Neural cell (in vitro differentiated cells): ENCODE measurements around the gene STRADA. TPM values are rescaled to one million over a fixed set of nuclear protein-coding genes. Genes with fewer than 3 reads are reported as not detected.

ENCODE experiments used
- H2AFZ ChIP-seq: fragments of 200-600, 300-800 bp; sonication (generic), shearing (Covaris generic); 2 replicates; pipeline ENCODE4 v1.6.0; 2014; ENCODE audit warnings: low read depth, mild to moderate bottlenecking, antibody characterized with exemption, low read length, moderate library complexity
- H3F3A ChIP-seq: fragments of 200-600 bp; shearing (Covaris generic); 2 replicates; pipeline ENCODE4 v1.6.1; 2016; ENCODE audit warnings: mild to moderate bottlenecking, moderate library complexity, mixed read lengths, antibody characterized with exemption, low read length; ENCODE audit not compliant: insufficient read depth, poor library complexity, severe bottlenecking
- H3K27ac ChIP-seq: fragments of 200-600, 300-800 bp; sonication (generic), shearing (Covaris generic); 2 replicates; pipeline ENCODE4 v1.5.1; 2014; ENCODE audit warnings: mild to moderate bottlenecking, low read length, moderate library complexity
- H3K27me3 ChIP-seq: fragments of 300-800, 200-600 bp; sonication (generic), shearing (Covaris generic); 2 replicates; pipeline ENCODE4 v1.6.0; 2014; ENCODE audit warnings: mild to moderate bottlenecking, low read depth, low read length, moderate library complexity; ENCODE audit not compliant: insufficient read depth
- H3K36me3 ChIP-seq: fragments of 300-800, 200-600 bp; sonication (generic), shearing (Covaris generic); 2 replicates; pipeline ENCODE4 v1.5.1; 2014; ENCODE audit warnings: mild to moderate bottlenecking, antibody characterized with exemption, low read length, moderate library complexity; ENCODE audit not compliant: insufficient read depth
- H3K4me2 ChIP-seq: fragments of 300-800, 200-600 bp; sonication (generic), shearing (Covaris generic); 2 replicates; pipeline ENCODE4 v1.6.0; 2014; ENCODE audit warnings: mild to moderate bottlenecking, low read length
- H3K4me3 ChIP-seq: fragments of 300-800, 200-600 bp; sonication (generic), shearing (Covaris generic); 2 replicates; pipeline ENCODE4 v1.5.1; 2014; ENCODE audit warnings: mild to moderate bottlenecking, low read length, moderate library complexity
- H3K79me2 ChIP-seq: fragments of 200-600 bp; shearing (Covaris generic); replicated peaks from 2 replicates; pipeline ENCODE4 v1.6.0; 2014; ENCODE audit warnings: mild to moderate bottlenecking, low read length, moderate library complexity; ENCODE audit not compliant: insufficient read depth
- H3K9ac ChIP-seq: fragments of 300-800, 200-600 bp; sonication (generic), shearing (Covaris generic); 2 replicates; pipeline ENCODE4 v1.6.1; 2016; ENCODE audit warnings: mild to moderate bottlenecking, low read length, mixed read lengths
- H3K9me2 ChIP-seq: fragments of 200-600 bp; shearing (Covaris generic); 2 replicates; pipeline ENCODE4 v1.6.1; 2016; ENCODE audit warnings: mild to moderate bottlenecking, low read length, mixed read lengths; ENCODE audit not compliant: insufficient read depth
- H3K9me3 ChIP-seq: fragments of 200-600, 300-800 bp; sonication (generic), shearing (Covaris generic); 2 replicates; pipeline ENCODE4 v1.6.1; 2016; ENCODE audit warnings: mild to moderate bottlenecking, mixed run types, low read length, moderate library complexity, mixed read lengths
- H4K20me1 ChIP-seq: fragments of 200-600 bp; shearing (Covaris generic); 2 replicates; pipeline ENCODE4 v1.6.1; 2016; ENCODE audit warnings: mild to moderate bottlenecking, mixed run types; ENCODE audit not compliant: insufficient read depth
- CTCF ChIP-seq: fragments of 450-650 bp; IDR thresholded peaks from 2 replicates; pipeline ENCODE4 v1.5.1; 2014; ENCODE audit warnings: antibody characterized with exemption, mild to moderate bottlenecking, moderate library complexity; ENCODE audit not compliant: poor library complexity, severe bottlenecking
- EP300 ChIP-seq: fragments of 450-650 bp; conservative IDR thresholded peaks from 2 replicates; pipeline ENCODE4 v1.6.1; 2014; ENCODE audit warnings: antibody characterized with exemption, mild to moderate bottlenecking, moderate library complexity; ENCODE audit not compliant: poor library complexity, severe bottlenecking
- EZH2 ChIP-seq: fragments of 200-600, 300-800 bp; shearing (Covaris generic), sonication (generic); IDR thresholded peaks from 2 replicates; pipeline ENCODE4 v1.6.1; 2014; ENCODE audit warnings: antibody characterized with exemption, low read length, borderline replicate concordance, mild to moderate bottlenecking; ENCODE audit not compliant: insufficient read depth, poor library complexity, severe bottlenecking
- MXI1 ChIP-seq: fragments of 450-650 bp; conservative IDR thresholded peaks from 2 replicates; pipeline ENCODE4 v1.6.1; 2014; ENCODE audit warnings: antibody characterized with exemption, mild to moderate bottlenecking; ENCODE audit not compliant: poor library complexity, severe bottlenecking
- POLR2AphosphoS5 ChIP-seq: IDR thresholded peaks from 2 replicates; pipeline ENCODE4 v1.6.1; 2012
- REST ChIP-seq: IDR thresholded peaks from 2 replicates; pipeline ENCODE4 v1.6.1; 2012; ENCODE audit warnings: borderline replicate concordance
- SMC3 ChIP-seq: fragments of 450-650 bp; conservative IDR thresholded peaks from 2 replicates; pipeline ENCODE4 v1.6.1; 2014; ENCODE audit warnings: antibody characterized with exemption, mild to moderate bottlenecking, moderate library complexity; ENCODE audit not compliant: poor library complexity
- TAF1 ChIP-seq: IDR thresholded peaks from 2 replicates; pipeline ENCODE4 v1.6.1; 2012; ENCODE audit warnings: low read depth
- polyA plus RNA-seq: library from polyadenylated mRNA; depleted of rRNA; stranded (reverse); fragments of >200 nt; gene quantifications from 2 replicates; pipeline ENCODE4 v1.2.3, GENCODE V29; 2014

Gene STRADA
- polyA plus RNA-seq, 1 donor from 2014 or later, result 18.4 TPM

GRCh38 chr17:63696381-63696961 lies 45.1 kb downstream of the STRADA start:
- H3K27ac ChIP-seq, result no peak overlapping the region
- H3K4me3 ChIP-seq, result no peak overlapping the region

GRCh38 chr17:63695889-63696288 lies 45.7 kb downstream of the STRADA start:
- Histone ChIP-seq H3K79me2 (peaks cover 6% of the 10 kb centered on the region), H3K4me3 (no peak overlapping the region), H3K9me3 (no peaks in the 10 kb centered on the region), H3F3A (no peaks in the 10 kb centered on the region), H3K4me2 (no peak overlapping the region), H3K27ac (no peak overlapping the region), H3K9ac (no peak overlapping the region), H4K20me1 (no peaks in the 10 kb centered on the region), H2AFZ (no peak overlapping the region), H3K27me3 (no peaks in the 10 kb centered on the region), H3K9me2 (no peaks in the 10 kb centered on the region), H3K36me3 (no peaks in the 10 kb centered on the region)
- TF ChIP-seq SMC3 (no peak), EP300 (no peak), REST (no peak), POLR2AphosphoS5 (no peak), EZH2 (no peak)

More at GRCh38 chr17:63696381-63696961, 45.1 kb downstream of the STRADA start:
- H3K9ac ChIP-seq, result no peak overlapping the region
- no peaks in the 10 kb centered on the region for H4K20me1 ChIP-seq
- TF ChIP-seq POLR2AphosphoS5 (no peak), CTCF (peak; percentile 23)
- no peak overlapping the region for H2AFZ ChIP-seq
- no peaks in the 10 kb centered on the region for H3F3A ChIP-seq
- H3K79me2 ChIP-seq, result peaks cover 6% of the 10 kb centered on the region
- H3K9me2 ChIP-seq, result no peaks in the 10 kb centered on the region
- no peaks in the 10 kb centered on the region for H3K36me3 ChIP-seq
- H3K9me3 ChIP-seq, result no peaks in the 10 kb centered on the region
- H3K27me3 ChIP-seq, result no peaks in the 10 kb centered on the region
- no peak overlapping the region for H3K4me2 ChIP-seq

GRCh38 chr17:63694950-63695773 lies 46.4 kb downstream of the STRADA start:
- H3K9me3 ChIP-seq, result no peaks in the 10 kb centered on the region
- H3K36me3 ChIP-seq, result no peaks in the 10 kb centered on the region
- no peak overlapping the region for H3K9ac ChIP-seq
- H3K4me2 ChIP-seq, result no peak overlapping the region
- no peaks in the 10 kb centered on the region for H3K9me2 ChIP-seq
- no peak overlapping the region for H2AFZ ChIP-seq
- H3K4me3 ChIP-seq, result no peak overlapping the region
- H3K79me2 ChIP-seq, result peaks cover 4% of the 10 kb centered on the region
- no peaks in the 10 kb centered on the region for H3F3A ChIP-seq
- no peaks in the 10 kb centered on the region for H4K20me1 ChIP-seq
- H3K27me3 ChIP-seq, result no peaks in the 10 kb centered on the region
- TF ChIP-seq EZH2 (no peak), MXI1 (no peak), TAF1 (no peak), SMC3 (no peak), POLR2AphosphoS5 (no peak)
- H3K27ac ChIP-seq, result no peak overlapping the region
